ENCODE data around the gene OPCML.

DNA sequence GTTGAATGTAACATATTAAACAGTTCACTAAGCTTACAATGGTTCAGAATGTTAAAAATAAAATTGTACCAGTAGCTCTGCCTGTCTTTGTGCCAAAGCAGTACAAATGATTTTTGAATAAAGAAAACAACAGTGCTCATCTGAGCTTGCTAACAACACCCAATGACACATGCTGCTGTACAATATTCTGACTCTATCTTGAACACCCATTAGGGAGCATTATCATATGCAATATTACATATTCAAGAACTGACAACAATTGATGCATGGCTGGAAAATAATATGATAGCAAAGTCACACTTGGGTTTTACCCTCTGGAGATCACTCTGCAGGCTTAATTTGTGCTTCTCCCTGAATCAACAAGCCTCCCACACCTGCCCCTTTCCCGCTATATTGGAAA lies 953.7 kb downstream of the OPCML start:
- TF ChIP-seq, protein P1, sequence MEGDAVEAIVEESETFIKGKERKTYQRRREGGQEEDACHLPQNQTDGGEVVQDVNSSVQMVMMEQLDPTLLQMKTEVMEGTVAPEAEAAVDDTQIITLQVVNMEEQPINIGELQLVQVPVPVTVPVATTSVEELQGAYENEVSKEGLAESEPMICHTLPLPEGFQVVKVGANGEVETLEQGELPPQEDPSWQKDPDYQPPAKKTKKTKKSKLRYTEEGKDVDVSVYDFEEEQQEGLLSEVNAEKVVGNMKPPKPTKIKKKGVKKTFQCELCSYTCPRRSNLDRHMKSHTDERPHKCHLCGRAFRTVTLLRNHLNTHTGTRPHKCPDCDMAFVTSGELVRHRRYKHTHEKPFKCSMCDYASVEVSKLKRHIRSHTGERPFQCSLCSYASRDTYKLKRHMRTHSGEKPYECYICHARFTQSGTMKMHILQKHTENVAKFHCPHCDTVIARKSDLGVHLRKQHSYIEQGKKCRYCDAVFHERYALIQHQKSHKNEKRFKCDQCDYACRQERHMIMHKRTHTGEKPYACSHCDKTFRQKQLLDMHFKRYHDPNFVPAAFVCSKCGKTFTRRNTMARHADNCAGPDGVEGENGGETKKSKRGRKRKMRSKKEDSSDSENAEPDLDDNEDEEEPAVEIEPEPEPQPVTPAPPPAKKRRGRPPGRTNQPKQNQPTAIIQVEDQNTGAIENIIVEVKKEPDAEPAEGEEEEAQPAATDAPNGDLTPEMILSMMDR (IDR thresholded peaks at IDR 0.05; ENCODE audit: low read length): no peak
- TF ChIP-seq EZH2 (IDR thresholded peaks at IDR 0.05; ENCODE audit: borderline replicate concordance, low read length): no peak

Measured in OCI-LY1 (cell line).